OCI-LY3 (cell line): Measurements from ENCODE around the gene CHKB.

ENCODE experiments used
- H2AFZ ChIP-seq: fragments of 200-600, 300-600 bp; shearing (Covaris generic); 2 replicates; pipeline ENCODE4 v1.6.0; 2014; ENCODE audit warnings: antibody characterized with exemption, low read depth, low read length
- H3K27ac ChIP-seq: fragments of 200-600, 300-600 bp; sonication (generic); 2 replicates; pipeline ENCODE4 v1.5.1; 2014; ENCODE audit warnings: mild to moderate bottlenecking, low read length, moderate library complexity, mixed read lengths
- H3K27me3 ChIP-seq: fragments of 200-600, 300-600 bp; sonication (generic); 2 replicates; pipeline ENCODE4 v1.6.1; 2014; ENCODE audit warnings: low read depth, low read length, mixed read lengths
- H3K36me3 ChIP-seq: fragments of 200-600, 300-600 bp; sonication (generic); replicated peaks from 2 replicates; pipeline ENCODE3; 2014; ENCODE audit warnings: low read depth, low read length, mixed read lengths
- H3K4me1 ChIP-seq: fragments of 300-600, 200-600 bp; sonication (generic); 2 replicates; pipeline ENCODE4 v1.6.1; 2014; ENCODE audit warnings: low read length, mixed read lengths
- H3K4me2 ChIP-seq: fragments of 200-600, 300-600 bp; sonication (generic); 2 replicates; pipeline ENCODE4 v1.6.1; 2014; ENCODE audit warnings: low read length, mixed read lengths
- H3K4me3 ChIP-seq: fragments of 300-600, 200-600 bp; sonication (generic); 2 replicates; pipeline ENCODE4 v1.5.1; 2014; ENCODE audit warnings: antibody characterized with exemption, mild to moderate bottlenecking, low read length, moderate library complexity
- H3K79me2 ChIP-seq: fragments of 300-600, 200-600 bp; shearing (Covaris generic); 2 replicates; pipeline ENCODE4 v1.6.1; 2014; ENCODE audit warnings: mild to moderate bottlenecking, low read length, mixed read lengths
- H3K9ac ChIP-seq: fragments of 300-600, 200-600 bp; shearing (Covaris generic); 2 replicates; pipeline ENCODE4 v1.6.0; 2014; ENCODE audit warnings: mild to moderate bottlenecking, low read length, moderate library complexity
- H3K9me3 ChIP-seq: fragments of 200-600, 300-600 bp; shearing (Covaris generic); 2 replicates; pipeline ENCODE4 v1.6.1; 2014; ENCODE audit warnings: low read length, mixed read lengths; ENCODE audit not compliant: insufficient read depth
- H4K20me1 ChIP-seq: fragments of 200-600, 300-600 bp; sonication (generic); 2 replicates; pipeline ENCODE4 v1.6.1; 2016; ENCODE audit warnings: low read length, mixed read lengths; ENCODE audit not compliant: insufficient read depth
- EZH2phosphoT487 ChIP-seq: fragments of 200-600 bp; shearing (Covaris generic); IDR thresholded peaks from 2 replicates; pipeline ENCODE4 v1.6.1; 2018; ENCODE audit warnings: antibody characterized with exemption, mixed run types, low read depth
- TF ChIP-seq, protein P1 (sequence below): fragments of 200-600, 300-600 bp; sonication (generic); IDR thresholded peaks from 2 replicates; pipeline ENCODE4 v1.5.1; 2014; ENCODE audit warnings: antibody characterized with exemption, low read length, low read depth

The CHKB gene, protein sequence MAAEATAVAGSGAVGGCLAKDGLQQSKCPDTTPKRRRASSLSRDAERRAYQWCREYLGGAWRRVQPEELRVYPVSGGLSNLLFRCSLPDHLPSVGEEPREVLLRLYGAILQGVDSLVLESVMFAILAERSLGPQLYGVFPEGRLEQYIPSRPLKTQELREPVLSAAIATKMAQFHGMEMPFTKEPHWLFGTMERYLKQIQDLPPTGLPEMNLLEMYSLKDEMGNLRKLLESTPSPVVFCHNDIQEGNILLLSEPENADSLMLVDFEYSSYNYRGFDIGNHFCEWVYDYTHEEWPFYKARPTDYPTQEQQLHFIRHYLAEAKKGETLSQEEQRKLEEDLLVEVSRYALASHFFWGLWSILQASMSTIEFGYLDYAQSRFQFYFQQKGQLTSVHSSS

DNA sequence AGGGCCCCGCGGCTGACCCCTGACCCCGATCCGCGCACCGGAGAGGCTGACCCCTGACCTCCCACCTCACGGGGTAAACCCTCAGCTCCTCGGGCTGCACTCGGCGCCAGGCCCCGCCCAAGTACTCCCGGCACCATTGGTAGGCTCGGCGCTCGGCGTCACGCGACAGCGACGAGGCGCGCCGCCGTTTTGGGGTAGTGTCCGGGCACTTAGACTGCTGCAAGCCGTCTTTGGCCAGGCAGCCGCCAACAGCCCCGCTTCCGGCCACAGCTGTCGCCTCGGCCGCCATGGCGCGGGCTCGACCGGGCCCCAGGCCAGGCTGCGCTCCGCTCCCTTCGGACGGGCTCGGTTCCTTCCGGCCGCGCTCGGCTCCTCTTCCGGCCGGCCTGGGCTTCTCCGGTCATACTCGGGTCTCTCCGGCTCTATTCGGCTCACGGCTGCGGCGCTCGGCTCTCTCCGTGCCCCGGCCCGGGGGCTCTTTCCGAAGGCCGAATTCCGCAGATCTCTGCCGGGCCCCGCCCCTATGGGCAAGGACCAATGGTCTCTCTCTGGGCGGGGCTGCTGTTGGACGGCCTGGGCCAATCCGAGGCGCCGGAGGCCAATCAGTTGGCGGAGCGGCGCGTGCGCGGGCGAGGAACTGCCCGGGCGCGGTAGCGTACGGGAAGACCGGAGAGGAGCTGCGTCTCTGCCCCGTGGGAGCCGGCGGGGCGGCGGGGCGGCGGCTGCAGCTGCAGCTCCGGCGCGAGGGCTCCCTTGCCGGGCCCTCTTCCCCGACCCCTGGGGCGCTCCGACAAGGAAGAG is at the start of gene CHKB:
CHKB (minus strand) TSS at position 357 of the 801 bp plus-strand sequence; CDS start at position 289, 68 bp downstream.
- H2AFZ ChIP-seq: peak within 1 kb of the TSS; percentile 62; the same call in 1 of the 2 replicates
- TF ChIP-seq, protein P1, sequence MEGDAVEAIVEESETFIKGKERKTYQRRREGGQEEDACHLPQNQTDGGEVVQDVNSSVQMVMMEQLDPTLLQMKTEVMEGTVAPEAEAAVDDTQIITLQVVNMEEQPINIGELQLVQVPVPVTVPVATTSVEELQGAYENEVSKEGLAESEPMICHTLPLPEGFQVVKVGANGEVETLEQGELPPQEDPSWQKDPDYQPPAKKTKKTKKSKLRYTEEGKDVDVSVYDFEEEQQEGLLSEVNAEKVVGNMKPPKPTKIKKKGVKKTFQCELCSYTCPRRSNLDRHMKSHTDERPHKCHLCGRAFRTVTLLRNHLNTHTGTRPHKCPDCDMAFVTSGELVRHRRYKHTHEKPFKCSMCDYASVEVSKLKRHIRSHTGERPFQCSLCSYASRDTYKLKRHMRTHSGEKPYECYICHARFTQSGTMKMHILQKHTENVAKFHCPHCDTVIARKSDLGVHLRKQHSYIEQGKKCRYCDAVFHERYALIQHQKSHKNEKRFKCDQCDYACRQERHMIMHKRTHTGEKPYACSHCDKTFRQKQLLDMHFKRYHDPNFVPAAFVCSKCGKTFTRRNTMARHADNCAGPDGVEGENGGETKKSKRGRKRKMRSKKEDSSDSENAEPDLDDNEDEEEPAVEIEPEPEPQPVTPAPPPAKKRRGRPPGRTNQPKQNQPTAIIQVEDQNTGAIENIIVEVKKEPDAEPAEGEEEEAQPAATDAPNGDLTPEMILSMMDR: no peak
- TF ChIP-seq EZH2phosphoT487: no peak
- no peaks in the 10 kb centered on the region for H4K20me1 ChIP-seq
- no peaks in the 10 kb centered on the region for H3K9me3 ChIP-seq
- H3K36me3 ChIP-seq: no peaks in the 10 kb centered on the region
- H3K27me3 ChIP-seq: no peaks in the 10 kb centered on the region
- peaks cover 11% of the 10 kb centered on the region for H3K4me1 ChIP-seq
- H3K4me2 ChIP-seq: peak within 1 kb of the TSS; percentile 90
- peak within 1 kb of the TSS; percentile 88 for H3K27ac ChIP-seq
- H3K79me2 ChIP-seq: peaks cover 18% of the 10 kb centered on the region
- peak within 1 kb of the TSS; percentile 91 for H3K4me3 ChIP-seq
- peak within 1 kb of the TSS; percentile 93 for H3K9ac ChIP-seq

DNA sequence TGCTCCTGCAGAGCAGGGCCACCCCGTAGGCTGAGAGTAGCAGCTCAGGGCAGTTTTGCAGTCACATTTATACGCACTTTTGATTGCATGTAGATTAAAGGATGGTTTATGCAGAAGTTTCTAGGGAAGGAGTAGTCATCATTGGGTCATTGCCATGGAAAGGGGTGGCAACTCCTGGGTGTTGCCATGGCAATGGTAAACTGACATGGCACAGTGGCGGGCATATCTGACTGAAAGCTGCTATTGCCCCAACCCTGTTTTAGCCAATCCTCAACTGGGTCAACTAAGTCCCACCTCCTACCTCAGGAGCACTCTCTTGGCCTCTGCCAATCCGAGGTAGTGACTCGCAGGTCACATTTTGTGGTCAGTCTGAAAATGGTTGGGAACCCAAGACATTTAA is 47.7 kb upstream of the CHKB start:
- Histone ChIP-seq H3K9me3 (no peaks in the 10 kb centered on the region), H3K36me3 (no peaks in the 10 kb centered on the region), H3K4me3 (no peak overlapping the region), H3K79me2 (no peaks in the 10 kb centered on the region), H3K4me2 (no peak overlapping the region), H2AFZ (no peak overlapping the region), H3K27me3 (no peaks in the 10 kb centered on the region), H3K9ac (no peak overlapping the region), H4K20me1 (no peaks in the 10 kb centered on the region), H3K27ac (no peak overlapping the region), H3K4me1 (peaks cover 4% of the 10 kb centered on the region)
- TF ChIP-seq EZH2phosphoT487: no peak
- TF ChIP-seq, protein P1: no peak

DNA sequence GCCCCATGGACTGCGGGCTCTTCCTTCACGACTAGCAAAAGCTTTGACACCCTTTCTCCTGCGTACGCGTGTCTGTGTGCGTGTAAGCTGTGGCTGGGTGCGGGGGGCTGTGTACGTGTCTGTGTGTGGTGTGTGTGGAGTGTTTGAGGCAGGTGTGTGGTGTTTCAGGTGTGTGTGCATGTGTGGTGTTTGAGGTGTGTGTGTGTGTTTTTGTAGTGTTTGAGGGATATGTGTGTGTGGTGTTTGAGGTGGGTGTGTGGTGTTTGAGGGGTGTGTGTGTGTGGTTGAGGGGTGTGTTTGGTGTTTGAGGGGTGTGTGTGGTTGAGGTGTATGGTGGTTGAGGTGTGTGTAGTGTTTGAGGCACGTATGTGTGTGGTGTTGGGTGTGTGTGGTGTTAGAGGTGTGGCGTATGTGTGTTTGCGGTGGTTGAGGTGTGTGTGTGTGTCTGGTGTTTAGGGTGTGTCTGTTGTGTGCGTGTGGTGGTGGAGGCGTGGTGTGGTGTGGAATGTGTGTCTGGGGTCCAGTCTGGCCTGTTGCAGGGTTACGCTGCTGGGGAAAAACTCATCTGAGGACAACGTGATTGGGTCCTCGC is 46.0 kb upstream of the CHKB start:
- no peaks in the 10 kb centered on the region for H3K27me3 ChIP-seq
- H3K4me1 ChIP-seq: peaks cover 4% of the 10 kb centered on the region
- no peaks in the 10 kb centered on the region for H3K36me3 ChIP-seq
- peak overlapping the region; percentile 95 for H3K4me2 ChIP-seq
- peak overlapping the region; percentile 88 for H3K4me3 ChIP-seq
- no peaks in the 10 kb centered on the region for H3K79me2 ChIP-seq
- no peaks in the 10 kb centered on the region for H4K20me1 ChIP-seq
- no peak for TF ChIP-seq EZH2phosphoT487
- TF ChIP-seq, protein P1: no peak
- no peaks in the 10 kb centered on the region for H3K9me3 ChIP-seq
- H3K27ac ChIP-seq: no peak overlapping the region
- H3K9ac ChIP-seq: peak overlapping the region; percentile 69
- H2AFZ ChIP-seq: peak overlapping the region; percentile 29; the same call in 1 of the 2 replicates
